HFFc6 (cell line): ENCODE measurements around the gene PRMT5. TPM values are rescaled to one million over a fixed set of nuclear protein-coding genes. Genes with fewer than 3 reads are reported as not detected.

Experiments
- DNase-seq: peaks from one replicate; pipeline ENCODE4 v3.0.0-alpha.2; 2018
- H3K27ac Mint-ChIP-seq: 2 replicates; pipeline ENCODE4 v1.8.0; 2020; ENCODE audit warnings: mild to moderate bottlenecking, mixed read lengths
- H3K27me3 Mint-ChIP-seq: 2 replicates; pipeline ENCODE4 v1.8.0; 2021; ENCODE audit warnings: mild to moderate bottlenecking, moderate library complexity, mixed read lengths; ENCODE audit not compliant: insufficient read depth
- H3K36me3 Mint-ChIP-seq: 2 replicates; pipeline ENCODE4 v1.8.0; 2021; ENCODE audit warnings: low read depth, mixed read lengths
- H3K4me1 Mint-ChIP-seq: 2 replicates; pipeline ENCODE4 v1.8.0; 2020; ENCODE audit warnings: low read depth, mixed read lengths
- H3K4me3 Mint-ChIP-seq: 2 replicates; pipeline ENCODE4 v1.8.0; 2020; ENCODE audit warnings: mild to moderate bottlenecking, moderate library complexity, mixed read lengths
- H3K9me3 Mint-ChIP-seq: 2 replicates; pipeline ENCODE4 v1.8.0; 2020; ENCODE audit warnings: mild to moderate bottlenecking, mixed read lengths
- total RNA-seq, 6 experiments: library from RNA; stranded (reverse); fragmentation: NEBNext Ultra II Directional; extraction: Animal tissue kit (Norgen Biotek cat#: 25700); gene quantifications; 2 replicates in 1 of 6; 3 replicates in 5 of 6; pipeline ENCODE4 v1.2.3, GENCODE V29; 2021
- TF ChIP-seq, protein P1 (sequence below): fragments of 200-600 bp; sonication (generic); IDR thresholded peaks from 2 replicates; pipeline ENCODE4 v1.5.0; 2021; ENCODE audit warnings: antibody characterized with exemption, mild to moderate bottlenecking

PRMT5 gene
- total RNA-seq, 6 experiments from 2014 or later: 102 to 125 (median 110) TPM

DNA sequence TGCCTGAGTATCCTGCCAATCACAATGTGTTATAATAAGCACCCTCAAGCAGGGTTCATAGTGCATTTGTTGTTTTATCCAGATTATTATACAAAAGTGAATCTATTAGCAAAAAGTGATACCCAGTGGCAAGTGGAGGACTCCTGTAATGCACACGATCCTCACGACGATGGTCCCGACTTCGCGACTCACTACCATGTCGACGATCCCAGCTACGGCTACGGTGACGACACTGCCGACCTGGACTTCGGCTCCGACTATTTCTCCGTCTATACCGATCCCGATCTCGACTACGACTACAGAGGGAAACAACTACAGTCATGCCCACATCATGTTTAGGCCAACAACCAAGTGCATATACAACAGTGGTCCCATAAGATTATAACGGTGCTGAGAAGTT, 23.1 kb downstream of the PRMT5 start:
- TF ChIP-seq, protein P1, sequence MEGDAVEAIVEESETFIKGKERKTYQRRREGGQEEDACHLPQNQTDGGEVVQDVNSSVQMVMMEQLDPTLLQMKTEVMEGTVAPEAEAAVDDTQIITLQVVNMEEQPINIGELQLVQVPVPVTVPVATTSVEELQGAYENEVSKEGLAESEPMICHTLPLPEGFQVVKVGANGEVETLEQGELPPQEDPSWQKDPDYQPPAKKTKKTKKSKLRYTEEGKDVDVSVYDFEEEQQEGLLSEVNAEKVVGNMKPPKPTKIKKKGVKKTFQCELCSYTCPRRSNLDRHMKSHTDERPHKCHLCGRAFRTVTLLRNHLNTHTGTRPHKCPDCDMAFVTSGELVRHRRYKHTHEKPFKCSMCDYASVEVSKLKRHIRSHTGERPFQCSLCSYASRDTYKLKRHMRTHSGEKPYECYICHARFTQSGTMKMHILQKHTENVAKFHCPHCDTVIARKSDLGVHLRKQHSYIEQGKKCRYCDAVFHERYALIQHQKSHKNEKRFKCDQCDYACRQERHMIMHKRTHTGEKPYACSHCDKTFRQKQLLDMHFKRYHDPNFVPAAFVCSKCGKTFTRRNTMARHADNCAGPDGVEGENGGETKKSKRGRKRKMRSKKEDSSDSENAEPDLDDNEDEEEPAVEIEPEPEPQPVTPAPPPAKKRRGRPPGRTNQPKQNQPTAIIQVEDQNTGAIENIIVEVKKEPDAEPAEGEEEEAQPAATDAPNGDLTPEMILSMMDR: no peak
- H3K36me3 Mint-ChIP-seq: peaks cover 40% of the 10 kb centered on the region

DNA sequence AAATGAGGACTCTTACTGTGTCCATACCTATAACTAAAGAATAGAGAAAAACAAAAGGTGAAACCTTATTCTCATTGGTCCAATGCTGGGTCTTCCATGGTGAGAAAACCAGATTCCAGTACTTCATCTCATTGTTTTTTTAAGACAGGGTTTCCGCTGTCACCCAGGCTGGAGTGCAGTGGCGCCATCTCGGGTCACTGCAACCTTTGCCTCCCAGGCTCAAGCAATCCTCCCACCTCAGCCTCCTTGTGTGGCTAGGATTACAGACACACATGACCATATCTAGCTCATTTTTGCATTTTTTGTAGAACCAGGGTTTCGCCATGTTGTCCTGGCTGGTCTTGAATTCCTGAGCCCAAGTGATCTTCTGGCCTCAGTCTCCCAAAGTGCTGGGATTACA, 23.5 kb downstream of the PRMT5 start:
- TF ChIP-seq, protein P1: no peak
- DNase-seq: no peak
- no peak overlapping the region for H3K4me3 Mint-ChIP-seq
- H3K4me1 Mint-ChIP-seq: no peaks in the 10 kb centered on the region
- H3K9me3 Mint-ChIP-seq: no peaks in the 10 kb centered on the region
- H3K27me3 Mint-ChIP-seq: no peaks in the 10 kb centered on the region; the same call in 1 of the 2 replicates
- peaks cover 41% of the 10 kb centered on the region for H3K36me3 Mint-ChIP-seq
- no peak overlapping the region for H3K27ac Mint-ChIP-seq

More for the DNA sequence above, 23.1 kb downstream of the PRMT5 start:
- Mint-ChIP-seq H3K9me3 (no peaks in the 10 kb centered on the region), H3K27ac (no peak overlapping the region), H3K4me3 (no peak overlapping the region), H3K27me3 (no peaks in the 10 kb centered on the region; the same call in 1 of the 2 replicates), H3K4me1 (no peaks in the 10 kb centered on the region)
- no peak for DNase-seq

DNA sequence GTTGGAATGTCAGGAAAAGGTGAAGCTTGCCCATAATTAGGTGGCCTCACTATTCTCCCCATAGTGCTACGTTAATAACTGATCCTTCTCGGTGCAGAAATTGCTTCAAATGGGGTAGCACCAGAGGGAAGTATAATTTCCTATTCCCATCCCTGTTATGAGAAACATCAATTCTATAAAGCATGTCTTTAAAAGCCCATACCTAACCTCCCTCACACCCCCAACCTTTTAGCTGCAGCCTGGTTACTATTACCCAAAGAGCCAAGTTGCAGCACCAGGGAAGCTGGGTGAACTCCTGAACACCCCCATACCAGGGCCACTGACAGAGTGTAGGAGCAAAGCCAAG, 25.5 kb downstream of the PRMT5 start:
- DNase-seq: no peak
- Mint-ChIP-seq H3K4me3 (no peak overlapping the region), H3K9me3 (no peaks in the 10 kb centered on the region), H3K27ac (no peak overlapping the region), H3K4me1 (peaks cover 19% of the 10 kb centered on the region), H3K27me3 (no peaks in the 10 kb centered on the region), H3K36me3 (peaks cover 41% of the 10 kb centered on the region)
- TF ChIP-seq, protein P1: no peak

DNA sequence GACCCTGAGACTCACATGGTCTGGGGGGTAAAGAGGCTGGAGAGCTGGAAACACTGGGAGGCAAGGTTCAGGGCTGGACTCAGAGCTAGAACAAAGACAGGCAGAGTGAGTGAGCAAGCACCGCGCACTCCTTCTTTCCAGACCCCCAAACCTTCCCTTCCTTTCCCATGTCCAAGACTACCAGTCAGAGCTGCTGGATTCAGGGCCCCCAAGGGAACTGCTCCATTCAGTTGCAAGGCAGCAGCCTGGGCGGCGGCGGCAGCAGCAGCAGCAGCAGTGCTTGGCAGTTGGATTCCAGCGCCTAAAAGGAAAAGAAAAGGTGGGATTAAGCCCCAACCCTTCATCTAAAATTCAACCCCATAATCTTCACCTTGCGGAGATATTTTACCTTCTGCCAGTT, 27.4 kb downstream of the PRMT5 start:
- Mint-ChIP-seq H3K27ac (no peak overlapping the region), H3K4me3 (no peak overlapping the region), H3K9me3 (no peaks in the 10 kb centered on the region), H3K27me3 (no peaks in the 10 kb centered on the region), H3K4me1 (peaks cover 35% of the 10 kb centered on the region), H3K36me3 (peaks cover 38% of the 10 kb centered on the region)
- no peak for DNase-seq
- TF ChIP-seq, protein P1: no peak

DNA sequence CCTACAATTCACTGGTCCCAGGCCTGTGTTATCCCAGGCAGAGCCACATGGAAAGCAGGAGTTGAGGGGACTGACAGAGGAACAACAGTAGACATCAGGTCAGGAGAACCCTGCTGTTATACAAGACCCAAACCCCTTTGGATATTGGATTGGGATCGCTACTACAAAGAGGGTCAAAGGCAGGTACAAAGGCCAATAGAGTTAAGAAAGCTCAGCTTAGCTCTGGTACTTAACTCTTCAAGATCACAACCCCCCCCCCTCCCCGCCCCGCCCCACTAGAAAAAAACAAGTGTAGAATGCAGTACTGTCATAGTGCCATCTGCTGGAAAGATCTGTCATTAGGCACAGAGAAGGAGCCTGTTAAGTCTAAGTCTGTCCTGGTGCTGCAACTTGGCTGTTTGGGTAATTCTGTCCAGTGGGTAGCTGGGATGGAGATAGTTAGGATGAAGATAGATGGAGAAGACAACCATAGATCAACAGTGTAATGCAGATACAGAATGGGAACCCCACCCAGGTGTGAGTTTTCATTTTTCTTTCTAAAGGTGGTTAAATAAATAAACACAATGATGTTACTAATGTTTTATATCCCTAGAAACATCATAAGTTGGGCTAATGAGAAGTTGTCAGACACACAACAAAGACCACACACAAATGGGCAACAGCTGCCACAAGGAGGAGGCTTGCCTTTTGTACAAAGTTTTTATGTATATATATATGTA, 28.9 kb downstream of the PRMT5 start:
- no peaks in the 10 kb centered on the region for H3K9me3 Mint-ChIP-seq
- peaks cover 35% of the 10 kb centered on the region for H3K4me1 Mint-ChIP-seq
- H3K27me3 Mint-ChIP-seq: no peaks in the 10 kb centered on the region
- H3K27ac Mint-ChIP-seq: peak overlapping the region; percentile 89
- H3K36me3 Mint-ChIP-seq: peaks cover 24% of the 10 kb centered on the region; the same call in 1 of the 2 replicates
- TF ChIP-seq, protein P1: peak; percentile 82
- no peak overlapping the region for H3K4me3 Mint-ChIP-seq
- peak; percentile 58 for DNase-seq
